WTC11 (cell line): ENCODE data around the gene REC8. TPM values are rescaled to one million over a fixed set of nuclear protein-coding genes. Genes with fewer than 3 reads are reported as not detected.

ENCODE experiments used
- CREM ChIP-seq: sonication (generic); formaldehyde crosslinking; IDR thresholded peaks from 2 replicates; pipeline ENCODE4 v1.8.1; 2022; ENCODE audit warnings: mild to moderate bottlenecking, missing genetic modification reagents, moderate library complexity
- ESRRA ChIP-seq: sonication (generic); formaldehyde crosslinking; IDR thresholded peaks from 2 replicates; pipeline ENCODE4 v1.8.1; 2022; ENCODE audit warnings: mild to moderate bottlenecking, missing genetic modification reagents, borderline replicate concordance
- HMGA2 ChIP-seq: fragments of 250-450 bp; sonication (Bioruptor Pico); IDR thresholded peaks from 2 replicates; pipeline ENCODE4 v1.4.0; 2021; ENCODE audit warnings: mild to moderate bottlenecking, moderate library complexity
- NR1H2 ChIP-seq: sonication (generic); formaldehyde crosslinking; IDR thresholded peaks from 2 replicates; pipeline ENCODE4 v1.9.0; 2021; ENCODE audit warnings: mild to moderate bottlenecking, moderate library complexity, missing genetic modification reagents
- RELA ChIP-seq: sonication (generic); formaldehyde crosslinking; IDR thresholded peaks from 2 replicates; pipeline ENCODE4 v1.8.1; 2022; ENCODE audit warnings: missing genetic modification reagents, mild to moderate bottlenecking, borderline replicate concordance
- SMAD3 ChIP-seq: sonication (generic); formaldehyde crosslinking; IDR thresholded peaks from 2 replicates; pipeline ENCODE4 v1.8.0; 2022; ENCODE audit warnings: missing genetic modification reagents, mild to moderate bottlenecking, borderline replicate concordance
- ZNF121 ChIP-seq: sonication (generic); formaldehyde crosslinking; IDR thresholded peaks from 2 replicates; pipeline ENCODE4 v1.8.0; 2023; ENCODE audit warnings: missing genetic modification reagents
- ZNF396 ChIP-seq: fragments of 250-450 bp; sonication (Bioruptor Pico); IDR thresholded peaks from 2 replicates; pipeline ENCODE4 v1.8.0; 2021; ENCODE audit warnings: mild to moderate bottlenecking, moderate library complexity, borderline replicate concordance
- total RNA-seq: library from RNA; stranded (reverse); gene quantifications from 3 replicates; pipeline ENCODE4 v1.2.3, GENCODE V29; 2021
- TF ChIP-seq, protein P1 (sequence below): sonication (generic); formaldehyde crosslinking; IDR thresholded peaks from 2 replicates; pipeline ENCODE4 v1.8.0; 2022; ENCODE audit warnings: missing genetic modification reagents
- TF ChIP-seq, protein P2 (sequence below): sonication (generic); formaldehyde crosslinking; IDR thresholded peaks from 2 replicates; pipeline ENCODE4 v1.8.0; 2022; ENCODE audit warnings: mild to moderate bottlenecking, missing genetic modification reagents
- TF ChIP-seq, protein P3 (sequence below): sonication (generic); formaldehyde crosslinking; conservative IDR thresholded peaks from 2 replicates; pipeline ENCODE4 v1.8.1; 2022; ENCODE audit warnings: mild to moderate bottlenecking, missing genetic modification reagents
- TF ChIP-seq, protein P4 (sequence below): sonication (generic); formaldehyde crosslinking; IDR thresholded peaks from 2 replicates; pipeline ENCODE4 v1.8.1; 2022; ENCODE audit warnings: mild to moderate bottlenecking, moderate library complexity, missing genetic modification reagents
- TF ChIP-seq, protein P5 (sequence below): sonication (generic); formaldehyde crosslinking; IDR thresholded peaks from 2 replicates; pipeline ENCODE4 v1.8.1; 2023; ENCODE audit warnings: mild to moderate bottlenecking, moderate library complexity, missing genetic modification reagents
- TF ChIP-seq, protein P6 (sequence below): sonication (generic); formaldehyde crosslinking; IDR thresholded peaks from 2 replicates; pipeline ENCODE4 v1.8.0; 2023; ENCODE audit warnings: missing genetic modification reagents
- TF ChIP-seq, protein P7 (sequence below): fragments of 250-450 bp; sonication (Bioruptor Pico); IDR thresholded peaks from 2 replicates; pipeline ENCODE4 v2.1.2; 2022; ENCODE audit warnings: mild to moderate bottlenecking, moderate library complexity
- TF ChIP-seq, protein P8 (sequence below): sonication (generic); formaldehyde crosslinking; IDR thresholded peaks from 2 replicates; pipeline ENCODE4 v1.8.1; 2022; ENCODE audit warnings: low read depth, mild to moderate bottlenecking, moderate library complexity, missing genetic modification reagents, borderline replicate concordance

The REC8 gene
- total RNA-seq, 1 experiment from 2014 or later: 32.2 TPM

DNA sequence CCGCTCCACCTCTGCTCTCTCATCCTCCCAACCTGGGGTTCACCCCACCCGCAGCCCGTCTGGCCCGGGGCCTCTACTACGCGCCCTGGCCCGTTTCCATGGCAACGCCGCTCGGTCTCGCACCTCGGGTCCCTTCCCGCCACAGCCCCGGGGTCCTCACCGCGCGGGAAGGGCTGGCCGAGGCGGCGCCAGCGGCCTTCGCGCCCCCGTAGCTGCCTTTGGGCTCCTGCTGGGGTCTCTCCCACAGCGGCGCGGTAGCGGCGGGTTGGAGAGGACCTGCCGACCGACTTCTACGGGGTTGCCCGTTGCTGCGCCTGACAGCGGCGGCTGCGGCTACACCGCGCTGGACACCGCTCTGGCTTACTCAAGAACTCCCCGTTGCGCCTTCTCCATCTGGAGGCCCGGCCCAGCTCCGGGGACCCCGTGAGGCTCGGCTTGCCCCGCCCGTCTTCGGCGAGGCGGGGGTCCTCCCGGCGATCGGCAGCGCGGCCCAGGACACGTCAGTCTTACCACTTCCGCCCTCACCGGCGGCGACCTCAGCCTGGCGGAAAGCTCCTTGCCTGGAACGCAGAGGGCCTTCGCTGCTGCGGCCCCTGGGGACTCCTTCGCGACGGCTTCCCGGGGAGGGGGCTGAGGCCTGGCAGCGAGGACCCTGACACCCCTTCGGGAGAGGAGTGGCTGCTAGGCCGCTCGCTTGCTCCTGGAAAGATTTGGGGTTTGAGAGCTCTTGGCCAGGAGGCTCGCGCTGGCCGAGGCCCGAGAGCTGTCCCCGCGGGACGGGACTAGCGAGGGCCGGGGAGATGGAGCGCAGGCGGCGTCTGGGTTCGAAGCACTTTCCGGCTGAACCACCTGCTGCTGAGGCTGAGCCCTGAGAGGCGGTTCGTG, 23.5 kb downstream of the REC8 start, which contains the start of gene TM9SF1 (continued):
- TF ChIP-seq, protein P1, sequence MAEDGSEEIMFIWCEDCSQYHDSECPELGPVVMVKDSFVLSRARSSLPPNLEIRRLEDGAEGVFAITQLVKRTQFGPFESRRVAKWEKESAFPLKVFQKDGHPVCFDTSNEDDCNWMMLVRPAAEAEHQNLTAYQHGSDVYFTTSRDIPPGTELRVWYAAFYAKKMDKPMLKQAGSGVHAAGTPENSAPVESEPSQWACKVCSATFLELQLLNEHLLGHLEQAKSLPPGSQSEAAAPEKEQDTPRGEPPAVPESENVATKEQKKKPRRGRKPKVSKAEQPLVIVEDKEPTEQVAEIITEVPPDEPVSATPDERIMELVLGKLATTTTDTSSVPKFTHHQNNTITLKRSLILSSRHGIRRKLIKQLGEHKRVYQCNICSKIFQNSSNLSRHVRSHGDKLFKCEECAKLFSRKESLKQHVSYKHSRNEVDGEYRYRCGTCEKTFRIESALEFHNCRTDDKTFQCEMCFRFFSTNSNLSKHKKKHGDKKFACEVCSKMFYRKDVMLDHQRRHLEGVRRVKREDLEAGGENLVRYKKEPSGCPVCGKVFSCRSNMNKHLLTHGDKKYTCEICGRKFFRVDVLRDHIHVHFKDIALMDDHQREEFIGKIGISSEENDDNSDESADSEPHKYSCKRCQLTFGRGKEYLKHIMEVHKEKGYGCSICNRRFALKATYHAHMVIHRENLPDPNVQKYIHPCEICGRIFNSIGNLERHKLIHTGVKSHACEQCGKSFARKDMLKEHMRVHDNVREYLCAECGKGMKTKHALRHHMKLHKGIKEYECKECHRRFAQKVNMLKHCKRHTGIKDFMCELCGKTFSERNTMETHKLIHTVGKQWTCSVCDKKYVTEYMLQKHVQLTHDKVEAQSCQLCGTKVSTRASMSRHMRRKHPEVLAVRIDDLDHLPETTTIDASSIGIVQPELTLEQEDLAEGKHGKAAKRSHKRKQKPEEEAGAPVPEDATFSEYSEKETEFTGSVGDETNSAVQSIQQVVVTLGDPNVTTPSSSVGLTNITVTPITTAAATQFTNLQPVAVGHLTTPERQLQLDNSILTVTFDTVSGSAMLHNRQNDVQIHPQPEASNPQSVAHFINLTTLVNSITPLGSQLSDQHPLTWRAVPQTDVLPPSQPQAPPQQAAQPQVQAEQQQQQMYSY: no peak
- TF ChIP-seq, protein P2, sequence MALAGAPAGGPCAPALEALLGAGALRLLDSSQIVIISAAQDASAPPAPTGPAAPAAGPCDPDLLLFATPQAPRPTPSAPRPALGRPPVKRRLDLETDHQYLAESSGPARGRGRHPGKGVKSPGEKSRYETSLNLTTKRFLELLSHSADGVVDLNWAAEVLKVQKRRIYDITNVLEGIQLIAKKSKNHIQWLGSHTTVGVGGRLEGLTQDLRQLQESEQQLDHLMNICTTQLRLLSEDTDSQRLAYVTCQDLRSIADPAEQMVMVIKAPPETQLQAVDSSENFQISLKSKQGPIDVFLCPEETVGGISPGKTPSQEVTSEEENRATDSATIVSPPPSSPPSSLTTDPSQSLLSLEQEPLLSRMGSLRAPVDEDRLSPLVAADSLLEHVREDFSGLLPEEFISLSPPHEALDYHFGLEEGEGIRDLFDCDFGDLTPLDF (CRISPR knock-in tag): peak; percentile 80
- 0 out of 2 replicates have a peak, but pooled peaks have one; percentile 33 for TF ChIP-seq SMAD3 (CRISPR knock-in tag)
- TF ChIP-seq, protein P3, sequence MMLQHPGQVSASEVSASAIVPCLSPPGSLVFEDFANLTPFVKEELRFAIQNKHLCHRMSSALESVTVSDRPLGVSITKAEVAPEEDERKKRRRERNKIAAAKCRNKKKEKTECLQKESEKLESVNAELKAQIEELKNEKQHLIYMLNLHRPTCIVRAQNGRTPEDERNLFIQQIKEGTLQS (CRISPR knock-in tag): no peak
- no peak for TF ChIP-seq ZNF396 (CRISPR knock-in tag)
- TF ChIP-seq, protein P4, sequence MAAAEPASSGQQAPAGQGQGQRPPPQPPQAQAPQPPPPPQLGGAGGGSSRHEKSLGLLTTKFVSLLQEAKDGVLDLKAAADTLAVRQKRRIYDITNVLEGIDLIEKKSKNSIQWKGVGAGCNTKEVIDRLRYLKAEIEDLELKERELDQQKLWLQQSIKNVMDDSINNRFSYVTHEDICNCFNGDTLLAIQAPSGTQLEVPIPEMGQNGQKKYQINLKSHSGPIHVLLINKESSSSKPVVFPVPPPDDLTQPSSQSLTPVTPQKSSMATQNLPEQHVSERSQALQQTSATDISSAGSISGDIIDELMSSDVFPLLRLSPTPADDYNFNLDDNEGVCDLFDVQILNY (CRISPR knock-in tag): peak; percentile 96
- TF ChIP-seq HMGA2 (CRISPR knock-in tag): no peak
- TF ChIP-seq, protein P5, sequence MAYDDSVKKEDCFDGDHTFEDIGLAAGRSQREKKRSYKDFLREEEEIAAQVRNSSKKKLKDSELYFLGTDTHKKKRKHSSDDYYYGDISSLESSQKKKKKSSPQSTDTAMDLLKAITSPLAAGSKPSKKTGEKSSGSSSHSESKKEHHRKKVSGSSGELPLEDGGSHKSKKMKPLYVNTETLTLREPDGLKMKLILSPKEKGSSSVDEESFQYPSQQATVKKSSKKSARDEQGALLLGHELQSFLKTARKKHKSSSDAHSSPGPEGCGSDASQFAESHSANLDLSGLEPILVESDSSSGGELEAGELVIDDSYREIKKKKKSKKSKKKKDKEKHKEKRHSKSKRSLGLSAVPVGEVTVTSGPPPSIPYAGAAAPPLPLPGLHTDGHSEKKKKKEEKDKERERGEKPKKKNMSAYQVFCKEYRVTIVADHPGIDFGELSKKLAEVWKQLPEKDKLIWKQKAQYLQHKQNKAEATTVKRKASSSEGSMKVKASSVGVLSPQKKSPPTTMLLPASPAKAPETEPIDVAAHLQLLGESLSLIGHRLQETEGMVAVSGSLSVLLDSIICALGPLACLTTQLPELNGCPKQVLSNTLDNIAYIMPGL: peak; percentile 74; the same call in 1 of the 2 replicates
- TF ChIP-seq, protein P6, sequence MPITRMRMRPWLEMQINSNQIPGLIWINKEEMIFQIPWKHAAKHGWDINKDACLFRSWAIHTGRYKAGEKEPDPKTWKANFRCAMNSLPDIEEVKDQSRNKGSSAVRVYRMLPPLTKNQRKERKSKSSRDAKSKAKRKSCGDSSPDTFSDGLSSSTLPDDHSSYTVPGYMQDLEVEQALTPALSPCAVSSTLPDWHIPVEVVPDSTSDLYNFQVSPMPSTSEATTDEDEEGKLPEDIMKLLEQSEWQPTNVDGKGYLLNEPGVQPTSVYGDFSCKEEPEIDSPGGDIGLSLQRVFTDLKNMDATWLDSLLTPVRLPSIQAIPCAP: peak; percentile 87; the same call in 1 of the 2 replicates
- peak; percentile 76; the same call in 1 of the 2 replicates for TF ChIP-seq ESRRA
- TF ChIP-seq RELA (CRISPR knock-in tag): peak; percentile 70; the same call in 1 of the 2 replicates
- TF ChIP-seq CREM (CRISPR knock-in tag): peak; percentile 61; the same call in 1 of the 2 replicates
- TF ChIP-seq NR1H2: no peak
- TF ChIP-seq, protein P7, sequence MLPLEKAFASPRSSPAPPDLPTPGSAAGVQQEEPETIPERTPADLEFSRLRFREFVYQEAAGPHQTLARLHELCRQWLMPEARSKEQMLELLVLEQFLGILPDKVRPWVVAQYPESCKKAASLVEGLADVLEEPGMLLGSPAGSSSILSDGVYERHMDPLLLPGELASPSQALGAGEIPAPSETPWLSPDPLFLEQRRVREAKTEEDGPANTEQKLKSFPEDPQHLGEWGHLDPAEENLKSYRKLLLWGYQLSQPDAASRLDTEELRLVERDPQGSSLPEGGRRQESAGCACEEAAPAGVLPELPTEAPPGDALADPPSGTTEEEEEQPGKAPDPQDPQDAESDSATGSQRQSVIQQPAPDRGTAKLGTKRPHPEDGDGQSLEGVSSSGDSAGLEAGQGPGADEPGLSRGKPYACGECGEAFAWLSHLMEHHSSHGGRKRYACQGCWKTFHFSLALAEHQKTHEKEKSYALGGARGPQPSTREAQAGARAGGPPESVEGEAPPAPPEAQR: no peak
- TF ChIP-seq, protein P8, sequence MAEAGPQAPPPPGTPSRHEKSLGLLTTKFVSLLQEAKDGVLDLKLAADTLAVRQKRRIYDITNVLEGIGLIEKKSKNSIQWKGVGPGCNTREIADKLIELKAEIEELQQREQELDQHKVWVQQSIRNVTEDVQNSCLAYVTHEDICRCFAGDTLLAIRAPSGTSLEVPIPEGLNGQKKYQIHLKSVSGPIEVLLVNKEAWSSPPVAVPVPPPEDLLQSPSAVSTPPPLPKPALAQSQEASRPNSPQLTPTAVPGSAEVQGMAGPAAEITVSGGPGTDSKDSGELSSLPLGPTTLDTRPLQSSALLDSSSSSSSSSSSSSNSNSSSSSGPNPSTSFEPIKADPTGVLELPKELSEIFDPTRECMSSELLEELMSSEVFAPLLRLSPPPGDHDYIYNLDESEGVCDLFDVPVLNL (CRISPR knock-in tag): peak; percentile 88
- TF ChIP-seq ZNF121 (CRISPR knock-in tag): no peak
